T follicular helper cell (primary cell): ENCODE measurements around the gene UCP3.
A peak's percentile ranks its signal among the peaks of the same experiment; 100 is the strongest.
"Not testable (repeated sequence)": the region's sequence is repeated elsewhere in the genome, so short reads cannot be mapped to it uniquely, and the experiment has no call there.

Experiments used
- DNase-seq: peaks from one replicate; pipeline ENCODE4 v3.0.0-alpha.2; 2020; ENCODE audit warnings: low read depth

Gene UCP3

DNA sequence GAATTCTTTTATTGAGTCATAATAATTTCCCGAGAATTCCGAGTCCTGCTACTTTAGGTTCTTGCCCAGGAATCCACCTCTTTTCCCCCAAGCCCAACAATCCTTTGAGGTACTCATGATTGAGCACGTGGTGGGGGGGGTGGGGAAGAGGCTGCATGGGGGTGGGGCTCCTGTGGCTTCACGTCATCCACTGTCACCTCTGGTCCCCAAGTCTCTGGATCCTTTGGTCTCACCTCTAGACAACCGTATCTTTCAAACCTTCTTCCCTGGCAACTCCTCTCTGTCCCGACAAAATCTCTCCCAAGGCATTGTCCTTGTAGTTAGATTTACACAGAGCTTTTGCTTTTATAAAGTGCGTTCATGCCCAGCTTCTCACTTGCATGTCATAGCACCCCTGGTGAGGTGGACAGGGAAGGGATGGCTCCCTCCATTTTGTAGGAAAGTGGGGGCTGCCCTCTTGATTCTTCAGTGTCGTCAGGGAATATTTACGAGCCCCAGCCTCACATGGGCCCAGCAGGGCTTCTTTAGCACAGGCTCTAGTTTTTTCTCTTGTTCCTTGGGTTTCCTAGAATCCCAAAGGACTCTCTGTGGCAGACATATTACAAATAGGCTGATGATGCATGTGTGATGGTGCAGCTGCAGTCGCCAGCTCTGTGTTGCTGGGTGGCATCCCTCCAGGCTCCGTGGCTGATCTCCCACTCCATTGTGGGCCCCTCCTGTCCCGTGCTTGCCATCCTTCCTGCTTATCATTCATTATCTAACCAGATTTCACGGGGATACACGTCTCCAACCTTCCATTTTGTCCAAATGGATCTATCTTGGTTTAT, 8.4 kb downstream of the UCP3 start:
- DNase-seq, result no peak

- no peak for DNase-seq
Observed at GRCh38 chr11:73999581-74000306, 9.1 kb downstream of the UCP3 start.

DNA sequence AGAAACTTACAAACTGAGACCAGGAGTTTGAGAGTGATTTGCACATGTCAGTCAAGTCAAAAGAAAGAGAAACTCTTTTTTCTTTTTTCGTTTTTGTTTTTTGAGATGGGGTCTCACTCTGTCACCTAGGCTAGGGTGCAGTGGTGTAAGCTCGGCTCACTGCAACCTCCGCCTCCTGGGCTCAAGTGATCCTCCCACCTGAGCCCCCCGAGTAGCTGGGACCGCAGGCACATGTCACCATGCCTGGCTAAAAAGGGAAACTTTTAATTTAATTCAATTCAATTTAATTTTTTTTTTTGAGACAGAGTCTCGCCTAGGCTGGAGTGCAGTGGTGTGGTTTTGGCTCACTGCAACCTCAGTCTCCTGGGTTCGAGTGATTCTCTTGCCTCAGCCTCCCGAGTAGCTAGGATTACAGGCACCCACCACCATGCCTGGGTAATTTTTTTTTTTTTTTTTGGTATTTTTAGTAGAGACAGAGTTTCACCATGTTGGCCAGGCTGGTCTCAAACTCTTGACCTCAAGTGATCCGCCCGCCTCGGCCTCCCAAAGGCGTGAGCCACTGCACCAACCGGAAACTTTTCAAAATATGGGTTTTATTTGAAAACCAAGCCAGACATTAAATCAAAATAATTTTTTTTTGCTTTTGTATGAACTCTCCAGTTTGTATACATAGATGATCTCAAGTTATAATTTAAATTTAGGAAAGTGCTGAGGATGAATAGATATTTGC, 9.9 kb downstream of the UCP3 start:
- DNase-seq, result no peak

DNA sequence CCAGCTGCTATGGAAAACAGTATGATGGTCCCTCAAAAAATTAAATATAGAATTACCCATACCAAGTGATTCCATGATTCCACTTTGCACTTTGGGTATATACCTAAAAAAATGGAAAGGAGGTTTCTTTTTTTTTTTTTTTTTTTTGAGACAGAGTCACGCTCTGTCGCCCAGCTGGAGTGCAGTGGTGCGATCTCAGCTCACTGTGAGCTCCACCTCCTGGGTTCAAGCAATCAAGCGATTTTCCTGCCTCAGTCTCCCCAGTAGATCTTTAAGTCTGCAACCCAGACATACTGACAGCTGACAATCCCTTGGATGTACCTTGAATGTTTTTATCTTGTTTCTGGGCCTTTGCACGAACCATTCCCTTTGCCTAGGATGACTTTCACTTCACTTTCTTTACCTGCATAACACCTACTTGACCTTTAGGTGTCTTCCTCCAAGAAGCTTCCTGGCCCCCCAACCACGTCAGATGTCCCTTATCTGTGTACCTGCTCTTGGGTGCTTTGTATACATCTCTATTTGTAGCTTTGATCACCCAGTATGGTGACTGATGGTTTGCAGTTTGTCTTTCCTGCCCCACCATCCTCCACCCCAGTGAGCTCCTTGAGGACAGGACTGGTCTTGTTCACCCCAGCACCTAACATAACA, 11.6 kb downstream of the UCP3 start:
- DNase-seq, result no peak

GRCh38 chr11:73996161-73996747, 12.6 kb downstream of the UCP3 start:
- DNase-seq, result no peak

GRCh38 chr11:73995731-73996130, 13.2 kb downstream of the UCP3 start:
- DNase-seq, result peak; percentile 49

- DNase-seq, result no peak
Observed at GRCh38 chr11:73995247-73995646, 13.6 kb downstream of the UCP3 start.

GRCh38 chr11:73991471-73992006, 17.3 kb downstream of the UCP3 start:
- no peak for DNase-seq

DNA sequence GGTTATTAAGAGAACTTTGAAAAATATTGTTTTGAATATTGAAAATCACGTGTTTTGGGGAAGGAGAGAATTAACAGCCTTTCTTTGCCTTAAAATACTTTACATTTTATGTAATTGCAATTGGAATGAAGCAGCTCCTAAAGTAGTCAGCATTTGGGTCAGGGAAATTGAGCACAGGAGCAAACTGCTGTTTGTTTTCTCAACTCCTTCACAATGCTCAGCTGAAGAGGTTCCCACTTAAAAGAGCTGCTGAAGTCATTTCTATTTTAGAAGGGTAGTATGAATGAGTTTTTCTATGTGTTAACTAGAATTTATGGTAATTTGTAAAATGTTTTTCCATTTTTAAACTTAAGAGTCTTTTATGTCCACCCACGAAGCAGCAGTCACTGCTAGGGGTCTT, 18.2 kb downstream of the UCP3 start:
- DNase-seq, result no peak

- no peak for DNase-seq
Observed at GRCh38 chr11:73989156-73989555, 19.7 kb downstream of the UCP3 start.

DNA sequence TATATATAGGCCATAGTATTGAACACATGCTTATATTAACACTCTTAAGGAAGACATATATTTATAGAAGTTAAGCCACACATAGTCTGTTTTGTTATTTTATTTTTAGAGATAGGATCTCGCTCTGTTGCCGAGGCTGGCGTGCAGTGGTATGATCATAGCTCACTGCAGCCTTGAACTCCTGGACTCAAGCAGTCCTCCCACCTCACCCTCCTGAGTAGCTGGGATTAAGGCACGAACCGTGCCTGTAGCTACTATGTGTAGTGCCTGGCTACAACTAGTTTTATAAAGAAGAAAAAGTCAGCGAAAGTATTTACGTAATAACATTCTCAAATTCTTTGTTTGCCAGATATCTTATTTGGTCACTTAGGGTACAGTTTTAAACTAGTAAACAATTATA, 20.7 kb downstream of the UCP3 start:
- DNase-seq, result no peak

DNA sequence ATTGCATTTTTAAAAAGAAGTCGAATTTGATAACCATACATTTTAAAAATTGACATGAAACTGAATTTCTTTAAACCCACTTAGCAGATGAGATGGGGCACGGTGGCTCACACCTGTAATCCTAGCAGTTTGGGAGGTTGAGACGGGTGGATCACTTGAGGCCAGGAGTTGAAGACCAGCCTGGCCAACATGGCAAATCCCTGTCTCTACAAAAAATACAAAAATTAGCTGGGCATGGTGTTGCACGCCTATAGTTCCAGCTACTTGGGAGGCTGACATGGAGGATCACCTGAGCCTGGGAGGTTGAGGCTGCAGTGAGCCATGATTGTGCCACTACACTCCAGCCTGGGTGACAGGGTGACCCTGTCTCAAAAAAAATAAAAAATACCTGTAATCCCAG, 23.2 kb downstream of the UCP3 start:
- DNase-seq, result not testable (repeated sequence)

- no peak for DNase-seq
Observed at GRCh38 chr11:73983741-73984538, 24.9 kb downstream of the UCP3 start.

DNA sequence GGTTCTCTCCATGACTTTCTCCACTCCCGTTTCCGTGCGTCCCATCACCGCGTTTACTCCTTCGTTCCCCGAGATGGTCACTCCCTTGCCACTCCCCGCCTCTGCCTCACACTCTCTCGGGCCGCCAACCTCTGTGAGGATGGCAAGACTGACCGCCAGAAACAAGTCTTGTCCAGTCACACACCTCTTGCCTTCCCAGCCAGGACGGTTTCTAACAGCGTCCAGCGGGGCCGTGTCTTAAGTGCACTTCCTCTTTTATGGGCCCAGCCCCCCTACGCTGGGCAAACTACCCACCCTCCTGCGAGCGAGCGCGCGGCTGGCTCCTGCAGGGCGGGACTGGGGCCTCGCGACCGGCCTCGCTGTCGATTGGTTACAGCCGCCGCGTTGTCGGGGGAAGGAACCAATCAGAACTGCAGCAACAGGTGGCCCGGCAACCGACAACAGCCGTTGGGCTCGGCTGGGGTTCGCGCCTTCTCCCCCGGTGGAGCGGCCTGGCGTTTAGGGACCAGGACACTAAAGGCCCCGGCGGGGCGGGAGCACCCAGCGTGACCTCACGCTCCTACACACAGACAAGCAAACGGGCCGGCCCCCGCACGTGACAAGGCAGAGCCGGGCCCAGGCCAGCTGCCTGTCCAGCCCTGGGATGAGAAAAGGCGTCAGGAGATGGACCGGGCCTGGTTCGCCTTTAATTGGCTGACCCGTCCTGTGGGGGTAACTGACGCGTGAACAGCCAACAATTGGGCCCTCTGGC, 25.7 kb downstream of the UCP3 start:
- peak; percentile 88 for DNase-seq

DNA sequence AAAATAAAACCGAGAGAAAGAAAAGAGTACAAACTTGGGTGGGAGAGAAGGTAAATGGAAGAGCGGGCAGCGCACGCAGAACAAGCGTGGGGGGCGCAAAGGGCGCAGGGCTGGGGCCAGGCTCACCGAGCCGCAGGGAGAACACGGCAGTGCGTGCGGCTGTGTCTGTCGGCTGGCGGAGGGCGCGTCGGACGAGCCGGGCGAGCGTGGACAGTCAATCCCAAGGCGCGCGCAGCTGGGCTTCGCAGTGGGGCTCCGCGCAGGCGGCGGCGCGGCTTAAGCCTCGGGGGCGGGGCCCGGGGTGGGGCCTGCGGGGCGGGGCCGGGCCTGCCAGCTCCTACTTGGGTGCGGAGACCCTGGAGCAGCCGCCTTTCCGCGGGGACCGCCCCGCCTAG, 26.3 kb downstream of the UCP3 start, which contains the start of gene UCP2:
Gene UCP2 (minus strand): TSS at position 249 of the 395 bp plus-strand sequence. CDS start 4,465 bp downstream, outside the sequence.
- peak; percentile 74 for DNase-seq

DNA sequence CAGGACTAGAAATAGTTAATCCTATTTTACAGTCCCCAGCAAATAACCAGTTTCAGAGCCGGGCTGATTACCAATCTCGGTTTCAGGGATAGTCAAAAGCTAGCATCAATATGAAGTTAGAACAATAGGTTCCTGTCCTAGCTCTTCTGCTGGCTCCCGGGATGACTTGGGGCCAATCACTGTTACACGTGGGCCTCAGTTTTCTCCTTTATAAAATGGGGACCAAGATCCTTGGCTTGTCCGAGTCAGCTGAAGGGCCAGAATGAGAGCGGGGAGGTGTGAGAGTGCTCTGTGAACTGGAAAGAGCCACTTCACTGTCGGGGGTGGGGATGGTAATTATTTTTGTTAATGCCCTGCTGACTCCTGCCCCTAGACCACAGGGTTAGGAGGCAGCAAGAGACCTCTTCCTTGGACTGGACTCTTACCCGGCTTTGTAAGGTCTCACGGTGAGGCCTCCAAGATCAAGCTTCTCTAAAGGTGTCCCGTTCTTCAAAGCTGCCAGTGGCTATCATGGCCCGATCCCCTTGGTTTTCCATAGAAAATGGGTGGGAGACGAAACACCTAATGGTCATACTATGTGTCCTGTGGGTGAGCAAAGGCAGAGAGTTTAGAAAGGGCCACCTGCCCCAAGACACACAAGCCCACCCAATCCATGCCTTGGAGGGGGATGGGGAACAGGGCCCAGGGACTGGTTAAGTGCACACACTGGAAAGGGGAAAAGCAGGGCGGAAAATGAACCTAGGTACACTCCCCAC, 27.7 kb downstream of the UCP3 start:
- no peak for DNase-seq

GRCh38 chr11:73980001-73980961, 28.6 kb downstream of the UCP3 start:
- peak; percentile 72 for DNase-seq

DNA sequence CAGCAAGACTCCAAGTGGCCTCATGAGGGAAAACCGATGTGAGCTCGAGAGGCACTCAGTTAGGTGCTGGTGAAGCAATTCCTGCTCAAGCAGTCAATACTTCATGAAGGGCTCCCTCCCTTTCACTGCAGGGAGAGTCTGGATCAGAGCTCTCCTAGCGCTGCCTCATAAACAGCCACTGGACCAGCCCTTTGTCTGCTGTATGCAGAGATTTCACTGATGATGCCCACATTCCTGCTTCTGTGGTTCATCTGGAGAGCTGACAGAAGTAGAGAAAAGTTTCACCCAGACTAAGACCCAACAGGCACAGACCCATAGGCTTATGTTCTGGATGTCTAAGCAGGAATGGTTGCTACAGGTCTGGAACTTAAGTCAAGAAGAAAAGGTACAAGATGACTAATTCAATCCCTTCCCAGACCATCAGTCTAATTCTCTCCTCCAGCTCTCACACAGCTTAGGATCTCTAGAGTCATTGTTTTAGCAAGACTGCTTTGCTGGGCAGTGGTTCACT, 30.3 kb downstream of the UCP3 start:
- no peak for DNase-seq
